Forelimb muscle (tissue), 1 donor: ENCODE data around the gene ZNF516. TPM values are rescaled to one million over a fixed set of nuclear protein-coding genes. Genes with fewer than 3 reads are reported as not detected.
A peak's percentile ranks its signal among the peaks of the same experiment; 100 is the strongest.

Experiments
- DNase-seq: peaks from one replicate; pipeline ENCODE4 v3.0.0-alpha.2; 2013; ENCODE audit warnings: low read depth
- polyA plus RNA-seq: library from polyadenylated mRNA; unstranded; fragments of 120-200 nt; gene quantifications from one replicate; pipeline ENCODE4 v1.2.1, GENCODE V29; 2013; ENCODE audit not compliant: insufficient read length

ZNF516 gene
- polyA plus RNA-seq, 1 donor, result 39.4 TPM

- DNase-seq, result no peak
Measured at GRCh38 chr18:76514573-76514972, 19.5 kb upstream of the ZNF516 start.

GRCh38 chr18:76507830-76508385, 12.9 kb upstream of the ZNF516 start:
- no peak for DNase-seq

- no peak for DNase-seq
Measured at GRCh38 chr18:76506974-76507764, 12.1 kb upstream of the ZNF516 start.

GRCh38 chr18:76506395-76506794, 11.4 kb upstream of the ZNF516 start:
- no peak for DNase-seq

DNA sequence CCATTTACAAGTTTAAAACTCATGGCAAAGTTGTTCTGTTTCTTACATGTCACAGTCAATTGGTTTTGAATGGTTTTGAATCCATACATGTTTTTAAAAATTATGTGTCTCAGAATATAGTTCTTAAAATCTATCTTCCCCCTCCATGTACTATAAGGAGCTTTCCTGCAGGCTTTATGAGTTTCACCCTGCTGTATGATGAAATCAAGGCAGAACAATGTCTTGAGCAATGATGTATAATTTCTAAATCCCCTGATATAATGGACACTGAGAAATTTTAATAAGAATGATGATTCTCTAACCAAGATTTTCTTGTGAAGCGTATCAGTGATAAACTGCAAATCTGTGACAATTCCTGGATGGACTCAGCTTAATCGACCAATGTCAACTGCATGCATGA, 10.6 kb upstream of the ZNF516 start:
- no peak for DNase-seq

GRCh38 chr18:76504749-76505148, 9.7 kb upstream of the ZNF516 start:
- DNase-seq, result no peak

DNA sequence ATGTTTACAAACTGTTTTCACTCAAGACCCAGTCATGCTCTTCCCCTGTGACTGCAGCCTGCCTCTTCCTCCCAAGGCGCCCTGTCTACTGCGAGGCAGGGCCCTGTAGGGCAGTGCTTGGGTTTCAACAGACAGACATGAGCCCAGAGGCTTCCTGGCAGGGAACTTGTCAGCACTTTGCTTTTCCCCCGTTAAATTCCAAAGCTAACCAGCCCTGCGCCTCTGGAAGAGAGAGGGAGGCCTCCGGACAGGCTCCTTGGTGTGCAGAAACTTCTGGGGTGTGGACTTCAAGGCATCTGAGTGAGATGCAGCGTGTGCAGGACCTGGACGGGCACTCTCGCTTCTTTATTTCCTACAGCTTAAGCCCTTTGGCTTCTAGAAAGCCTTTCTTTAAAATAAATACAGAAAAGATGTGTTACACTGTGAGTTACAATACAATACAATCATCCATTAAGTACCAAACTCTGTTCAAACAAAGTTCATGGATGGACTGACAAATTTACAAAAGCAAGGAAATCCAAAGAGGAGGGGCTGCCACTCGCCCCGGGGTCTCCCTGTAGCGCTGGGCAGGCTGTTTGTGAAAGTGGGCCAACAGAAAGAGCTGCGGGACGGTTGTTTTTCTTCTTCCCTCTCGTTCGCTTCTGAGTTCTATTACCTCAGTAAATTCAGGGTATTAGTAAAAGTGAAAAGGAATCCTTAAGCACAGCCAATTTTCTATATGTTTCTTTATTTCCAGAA, 8.8 kb upstream of the ZNF516 start:
- no peak for DNase-seq

- no peak for DNase-seq
Measured at GRCh38 chr18:76502551-76502950, 7.5 kb upstream of the ZNF516 start.

DNA sequence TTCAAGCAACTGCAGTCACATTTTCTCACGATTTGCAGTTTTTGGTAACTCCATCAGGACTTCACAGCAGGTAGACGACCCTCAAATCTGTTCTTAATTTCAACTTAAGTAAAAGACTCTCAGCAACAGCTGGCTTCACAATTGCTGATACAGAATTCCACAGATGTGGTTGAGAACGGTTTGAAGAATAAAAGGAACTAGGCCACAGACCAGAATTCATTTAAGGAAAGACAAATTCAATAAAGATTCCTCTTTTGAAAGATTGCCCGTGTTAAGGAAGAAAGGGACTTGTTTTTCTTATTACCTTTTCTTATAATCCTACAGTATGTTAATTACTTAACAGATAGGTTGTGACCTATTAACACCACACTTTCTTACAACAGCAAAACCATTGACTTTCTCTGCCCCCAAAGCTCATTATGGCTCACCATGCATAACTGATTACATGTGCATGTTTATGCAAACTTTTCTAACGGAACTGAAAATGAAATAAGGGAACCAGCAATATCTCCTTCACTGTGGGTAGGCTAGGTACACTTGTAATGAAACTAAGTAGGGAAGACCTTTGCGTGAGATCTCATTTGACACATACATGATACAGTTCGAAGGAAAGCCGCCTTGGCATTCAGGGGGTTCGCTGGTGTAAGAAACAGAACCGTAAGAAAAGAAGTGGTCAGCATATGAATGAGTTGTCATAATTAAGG, 4.7 kb upstream of the ZNF516 start:
- no peak for DNase-seq

DNA sequence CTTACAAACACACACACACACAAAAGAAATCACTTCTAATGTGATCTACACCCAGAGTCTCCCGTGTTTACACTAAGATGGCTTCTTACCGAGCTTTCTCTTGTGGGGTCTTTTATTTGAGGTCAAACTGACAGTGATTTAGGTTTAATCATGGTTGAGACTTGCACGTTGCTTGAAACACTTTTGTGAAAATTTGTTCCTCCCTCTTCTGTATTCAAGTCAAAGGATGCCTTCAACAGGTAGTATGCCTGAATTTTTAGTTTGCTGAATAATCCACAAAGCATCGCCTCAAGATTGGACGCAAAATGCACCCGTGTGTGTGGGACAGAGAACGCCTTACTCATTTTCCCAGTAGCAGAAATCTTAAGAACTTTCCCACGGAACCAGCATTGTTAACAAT, 4.0 kb upstream of the ZNF516 start:
- DNase-seq, result no peak

DNA sequence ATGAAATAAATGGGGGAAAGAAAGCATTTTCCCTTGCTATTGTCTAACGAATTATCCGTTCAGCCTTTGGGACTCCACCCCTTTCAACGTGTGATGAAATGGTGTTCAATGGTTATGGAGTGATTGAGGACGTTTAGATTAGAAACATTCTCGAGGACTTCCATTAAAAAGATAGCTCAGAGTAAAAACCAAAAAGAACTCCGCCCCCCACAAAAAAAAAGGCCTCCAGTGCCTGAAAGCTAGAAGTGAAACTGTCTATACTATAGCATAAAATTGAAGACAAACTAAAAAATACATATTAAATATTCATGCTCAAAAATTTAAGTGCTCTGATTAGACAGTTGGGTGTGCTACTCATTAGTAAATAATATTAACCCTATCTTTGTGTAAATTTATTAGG, 3.0 kb upstream of the ZNF516 start:
- no peak for DNase-seq

GRCh38 chr18:76497021-76497420, 2.0 kb upstream of the ZNF516 start:
- no peak for DNase-seq

DNA sequence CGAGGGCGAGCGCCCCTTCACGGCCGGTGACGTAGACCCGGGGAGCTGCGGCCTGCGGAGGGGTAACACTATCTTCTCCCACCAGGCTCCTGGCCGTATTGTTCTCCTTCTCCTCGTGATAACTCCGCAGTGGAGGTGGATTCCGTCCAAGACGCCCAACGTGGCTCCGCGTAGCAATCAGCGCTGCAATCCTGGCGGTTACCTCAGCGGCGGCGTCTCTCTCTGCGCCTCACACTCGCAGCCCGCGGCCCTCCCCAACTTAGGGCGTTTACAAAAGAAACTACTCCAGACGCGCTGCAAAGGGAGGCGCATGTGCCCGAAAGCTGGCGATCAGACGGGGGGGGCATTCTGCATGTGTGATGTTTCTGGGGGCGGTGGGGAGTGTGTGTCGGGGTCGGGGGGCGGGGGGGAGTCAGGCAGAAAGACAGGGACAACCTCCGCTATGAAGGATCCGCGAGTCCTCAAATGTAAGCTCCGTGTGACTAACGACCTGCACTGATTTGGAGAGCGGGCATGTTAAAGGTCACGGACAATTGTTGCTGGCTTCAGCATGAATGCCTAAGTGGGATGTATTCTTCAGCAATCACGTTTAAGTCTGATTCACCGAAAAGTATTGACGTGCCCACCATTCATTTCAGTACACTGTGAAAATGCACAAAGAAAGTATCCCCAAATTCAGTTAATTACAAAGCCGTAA, 1.3 kb upstream of the ZNF516 start:
- no peak for DNase-seq

DNA sequence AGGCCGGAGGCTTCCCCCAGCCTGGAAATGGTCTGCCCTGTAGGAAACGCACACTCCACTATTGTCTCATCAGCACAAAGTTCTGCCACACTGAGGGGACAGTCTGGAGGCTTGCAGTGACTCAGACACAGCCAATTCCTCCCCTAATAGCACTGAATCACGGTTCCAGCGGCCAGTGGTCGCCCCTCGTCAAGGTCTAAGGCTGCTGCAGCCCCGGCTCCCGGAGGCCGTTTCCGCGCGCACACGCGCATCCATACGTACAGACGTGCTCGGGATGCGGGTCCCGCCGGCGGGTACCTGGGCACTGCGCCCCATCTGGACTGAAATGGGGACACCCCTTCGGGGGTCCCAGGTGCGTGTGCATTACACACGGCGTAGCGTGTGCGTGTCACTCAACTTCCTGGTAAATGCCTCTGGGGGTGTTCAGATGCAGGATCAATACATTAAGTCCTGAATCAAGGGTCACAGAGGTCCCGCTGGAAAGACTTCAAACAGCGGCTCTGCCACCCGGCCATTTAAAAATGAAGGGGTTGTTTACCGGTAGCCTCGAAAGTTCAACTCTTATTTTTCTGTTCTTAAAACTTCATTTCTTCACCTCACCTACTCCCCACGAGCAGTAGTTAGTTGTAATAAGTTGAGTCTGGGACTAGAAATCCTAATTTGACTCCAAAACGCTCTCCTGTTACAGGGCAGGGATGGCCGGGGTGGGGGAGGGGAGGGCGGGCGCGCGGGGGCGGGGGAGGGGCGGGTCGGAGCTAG, 572 bp upstream of the ZNF516 start:
- DNase-seq, result no peak

DNA sequence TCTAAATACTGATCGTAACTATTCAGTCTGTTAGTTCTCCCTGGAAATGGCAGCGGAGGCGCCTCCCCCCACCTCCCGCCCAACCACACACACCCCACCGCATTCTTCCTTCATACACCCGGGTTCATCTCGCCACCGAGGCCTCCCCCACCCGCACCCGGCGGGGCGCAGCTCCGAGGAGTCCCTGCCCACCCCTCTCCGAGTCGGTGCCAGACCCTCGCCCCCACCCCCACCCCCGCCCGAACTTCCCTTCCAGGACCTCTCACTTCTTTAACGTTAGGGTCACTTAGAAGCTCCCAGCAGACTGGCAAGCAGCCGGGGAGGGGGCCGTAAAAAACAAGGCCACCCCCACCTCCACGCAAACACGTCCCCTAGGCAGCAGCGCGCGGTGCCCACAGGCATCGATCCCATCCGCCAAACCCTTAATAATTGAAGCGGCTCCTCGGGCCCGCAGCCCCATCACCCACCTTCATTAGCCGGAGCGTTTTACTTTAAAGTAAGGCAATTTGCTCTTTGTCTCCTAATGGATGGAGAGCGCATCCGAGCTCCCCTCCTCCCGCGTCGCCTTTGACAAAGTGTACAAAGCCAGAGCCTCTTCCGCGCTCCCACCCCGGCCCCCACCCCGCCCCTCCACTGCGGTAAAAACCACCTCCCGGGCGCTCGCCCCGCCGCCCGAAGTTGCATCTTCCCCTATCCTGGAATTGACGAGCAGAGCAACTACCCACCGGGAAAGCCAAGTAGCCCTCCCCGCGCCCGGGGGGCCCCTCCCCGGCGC, 624 bp downstream of the ZNF516 start:
- DNase-seq, result no peak

GRCh38 chr18:76493213-76494161, 1.6 kb downstream of the ZNF516 start:
- no peak for DNase-seq

DNA sequence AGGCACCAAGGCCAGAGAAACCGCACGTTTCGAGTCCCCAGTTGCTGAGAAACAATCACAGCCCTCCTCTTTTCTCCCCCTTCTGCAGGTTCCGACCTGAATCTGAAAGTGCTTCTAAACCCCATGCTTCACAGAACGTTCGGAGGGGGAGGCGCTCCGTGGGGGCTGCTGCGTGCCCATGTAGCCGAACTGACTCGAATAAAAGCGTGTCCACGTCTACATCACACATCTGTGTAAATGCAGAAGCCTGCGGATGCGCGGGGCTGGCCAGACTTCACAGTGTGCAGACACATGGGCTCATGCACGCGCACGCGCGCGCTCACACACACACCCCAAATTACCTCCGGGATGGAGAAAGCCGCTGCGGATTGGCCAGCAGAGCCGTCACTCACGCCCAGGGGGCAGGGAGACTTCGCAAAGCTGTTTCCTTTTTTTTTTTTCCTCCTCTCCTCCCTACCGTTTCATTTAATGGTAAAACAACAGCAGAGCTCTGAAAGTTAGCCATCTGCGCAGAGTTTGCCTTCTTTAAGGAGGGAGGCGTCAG, 2.3 kb downstream of the ZNF516 start:
- DNase-seq, result peak; percentile 99

DNA sequence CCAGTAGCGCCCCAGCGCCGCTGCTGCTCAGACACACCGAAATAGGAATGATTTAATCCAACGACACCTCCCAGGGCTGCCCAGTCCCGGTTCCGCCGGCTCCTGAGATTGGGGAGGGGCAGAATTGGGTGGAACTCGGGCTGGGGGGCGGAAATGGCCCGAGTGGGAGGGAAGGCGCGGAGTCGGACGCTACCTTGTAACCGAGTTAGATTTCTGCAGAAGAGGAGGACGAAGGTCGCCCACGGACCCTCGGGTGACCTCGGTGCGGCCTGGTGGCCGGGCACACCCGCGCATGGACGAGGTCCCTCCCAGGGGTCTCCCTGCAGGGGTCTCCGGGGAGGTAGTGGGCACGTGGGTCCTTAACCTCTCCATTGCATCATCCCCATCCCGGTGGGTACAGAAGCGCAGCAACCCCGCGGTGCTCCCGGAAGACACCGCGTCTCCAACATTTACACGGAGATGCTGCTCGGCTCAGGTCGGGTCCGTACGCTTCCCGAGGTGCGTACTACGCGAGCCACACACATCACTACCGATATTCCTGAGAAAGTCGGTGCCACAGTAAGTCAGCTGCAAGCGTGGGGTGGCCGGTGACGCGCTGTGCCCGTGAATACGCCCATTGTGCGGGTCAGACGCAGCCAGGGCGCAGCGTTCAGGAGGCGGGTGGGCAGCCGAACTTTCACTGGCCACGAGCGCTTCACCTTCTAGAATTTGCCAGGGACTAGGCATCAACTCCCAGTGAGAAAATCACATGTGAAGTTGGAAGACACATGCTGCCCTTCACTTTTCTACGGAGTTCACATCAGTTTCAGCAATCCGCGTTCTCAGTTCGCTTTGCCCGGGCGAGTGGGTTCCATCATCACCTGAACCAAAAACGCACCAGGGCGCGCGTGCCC, 3.0 kb downstream of the ZNF516 start:
- no peak for DNase-seq
